K562 (cell line): ENCODE measurements around the gene STARD13. TPM values are rescaled to one million over a fixed set of nuclear protein-coding genes. Genes with fewer than 3 reads are reported as not detected.

Experiments used
- ATAC-seq: fragments of 200-7000 bp; cut with Tn5 transposase; 3 replicates; pipeline ENCODE4 v1.9.1; 2020; ENCODE audit warnings: moderate library complexity
- BruUV-seq: library from RNA; stranded (reverse); fragments of 400-500 nt; replicated peaks from 2 replicates; lab custom pipeline; 2021; lab: Mats Ljungman, UMichigan
- CTCF ChIA-PET: fragments of 300-600 bp; formaldehyde crosslinking; extraction: SDS; loops from one replicate; lab custom pipeline; 2021; ENCODE audit warnings: low intra/inter-chr PET ratio; lab: Yijun Ruan, JAX
- POLR2A ChIA-PET: fragments of 300-600, 350-650 bp; sonication (Branson Sonifier 250); formaldehyde crosslinking; extraction: SDS; loops from one replicate; lab custom pipeline; 2021; ENCODE audit warnings: antibody characterized with exemption, inconsistent platforms; lab: Yijun Ruan, JAX
- DNase-seq, 4 experiments: peaks; one replicate each; pipeline versions ENCODE4 v3.0.0 to v3.0.0-alpha.2; 2011 to 2018; ENCODE audit warnings: low spot score in 3 of 4, mixed read lengths in 3 of 4; ENCODE audit errors: extremely low read depth in 1 of 4
- FAIRE-seq: peaks from 2 replicates; lab custom pipeline; 2011; peaks lifted over from hg19 to GRCh38; lab: Jason Lieb, UNC
- H2AFZ ChIP-seq: 2 replicates; pipeline ENCODE4 v1.6.0; 2011; ENCODE audit warnings: low read depth, low read length, control low read depth, inconsistent platforms
- H3K27ac ChIP-seq: fragments of 200-600 bp; 3 replicates; pipeline ENCODE4 v1.8.0; 2011; ENCODE audit warnings: low read depth, mild to moderate bottlenecking, control low read depth, inconsistent platforms, low read length, moderate library complexity, mixed read lengths; ENCODE audit errors: extremely low read depth
- H3K27me3 ChIP-seq, 2 experiments: fragments of 300-600 bp in 1 of 2; 2 replicates in 1 of 2; 3 replicates in 1 of 2; pipeline versions ENCODE4 v1.6.0 to v1.8.0; 2011; ENCODE audit warnings: inconsistent platforms in 2 of 2, low read length in 2 of 2, mild to moderate bottlenecking in 1 of 2, mixed read lengths in 1 of 2, moderate library complexity in 1 of 2; ENCODE audit not compliant: control insufficient read depth in 2 of 2, insufficient read depth in 2 of 2
- H3K36me3 ChIP-seq: fragments of 300-600 bp; 3 replicates; pipeline ENCODE4 v1.8.0; 2011; ENCODE audit warnings: mild to moderate bottlenecking, low read length, inconsistent platforms; ENCODE audit not compliant: control insufficient read depth, insufficient read depth
- H3K4me1 ChIP-seq, 2 experiments: fragments of 200-600 bp in 1 of 2; replicated peaks in 1 of 2; 2 replicates in 1 of 2; 3 replicates in 1 of 2; pipeline versions ENCODE4 v1.5.1 to v1.8.0; 2011; ENCODE audit warnings: inconsistent platforms in 2 of 2, low read length in 2 of 2, mild to moderate bottlenecking in 1 of 2, mixed read lengths in 1 of 2, moderate library complexity in 1 of 2; ENCODE audit not compliant: control insufficient read depth in 2 of 2, insufficient read depth in 2 of 2
- H3K4me2 ChIP-seq: 2 replicates; pipeline ENCODE4 v1.6.1; 2011; ENCODE audit warnings: low read length, control low read depth, inconsistent platforms, mixed read lengths; ENCODE audit not compliant: insufficient read depth
- H3K4me3 ChIP-seq: fragments of 200-600 bp; sonication (generic), shearing (Covaris generic); 2 replicates; pipeline ENCODE4 v1.5.1; 2016; ENCODE audit warnings: control low read depth, inconsistent platforms
- H3K79me2 ChIP-seq: fragments of 200-600 bp; 3 replicates; pipeline ENCODE4 v1.8.0; 2011; ENCODE audit warnings: low read length, inconsistent platforms; ENCODE audit not compliant: control insufficient read depth, insufficient read depth
- H3K9ac ChIP-seq, 2 experiments: 2 replicates each; pipeline versions ENCODE4 v1.6.0 to v1.6.1; 2011; ENCODE audit warnings: low read depth in 2 of 2, low read length in 2 of 2, control low read depth in 1 of 2, inconsistent platforms in 1 of 2, mild to moderate bottlenecking in 1 of 2, mixed read lengths in 1 of 2; ENCODE audit not compliant: insufficient read depth in 1 of 2
- H3K9me1 ChIP-seq: one replicate; pipeline ENCODE4 v1.6.0; 2011; ENCODE audit warnings: inconsistent platforms, mild to moderate bottlenecking, low read length, moderate library complexity; ENCODE audit not compliant: control insufficient read depth, insufficient read depth
- H3K9me3 ChIP-seq: replicated peaks from 2 replicates; pipeline ENCODE4 v1.5.1; 2011; ENCODE audit warnings: low read depth, low read length, inconsistent platforms; ENCODE audit not compliant: control insufficient read depth, insufficient read depth
- H4K20me1 ChIP-seq: replicated peaks from 2 replicates; pipeline ENCODE4 v1.6.1; 2011; ENCODE audit warnings: low read length, inconsistent platforms, mixed read lengths; ENCODE audit not compliant: control insufficient read depth, insufficient read depth
- HEY1 ChIP-seq: fragments of 250-450 bp; sonication (Bioruptor Pico); IDR thresholded peaks from 2 replicates; pipeline ENCODE4 v1.5.0; 2020; ENCODE audit warnings: mild to moderate bottlenecking, moderate library complexity, borderline replicate concordance
- RB1 ChIP-seq: fragments of 450-650 bp; IDR thresholded peaks from 2 replicates; pipeline ENCODE4 v1.6.1; 2017; ENCODE audit warnings: low read depth, mild to moderate bottlenecking
- SOX6 ChIP-seq: fragments of 450-650 bp; IDR thresholded peaks from 2 replicates; pipeline ENCODE4 v1.6.1; 2014; ENCODE audit warnings: mild to moderate bottlenecking
- TOE1 ChIP-seq, 2 experiments: fragments of 450-650 bp in 1 of 2; sonication (generic) in 1 of 2; formaldehyde crosslinking in 1 of 2; IDR thresholded peaks; 2 replicates each; pipeline versions ENCODE4 v1.7.1 to v1.8.0; 2016 to 2022; ENCODE audit warnings: borderline replicate concordance in 2 of 2, mild to moderate bottlenecking in 2 of 2, antibody characterized with exemption in 1 of 2, inconsistent platforms in 1 of 2, low read depth in 1 of 2, missing genetic modification reagents in 1 of 2, moderate library complexity in 1 of 2
- WGBS: fragments of 100-300 bp; shearing (Covaris generic); methylation state at CpG from one replicate; pipeline ENCODE4 v1.1.6; 2016; ENCODE audit warnings: low coverage, mixed read lengths; ENCODE audit not compliant: insufficient coverage; ENCODE audit errors: missing lambda C conversion rate; 5-methylcytosine and 5-hydroxymethylcytosine counted together
- in situ Hi-C: fragments of 300-500 bp; cut with MboI; formaldehyde crosslinking; loops from 4 replicates; pipeline ENCODE4 v1.15.0; 2018; ENCODE audit warnings: inconsistent platforms, mixed read lengths
- intact Hi-C: fragments of 100-400 bp; cut with micrococcal nuclease; formaldehyde crosslinking; loops from 2 replicates; pipeline ENCODE4 v1.14.2; 2022
- polyA plus RNA-seq, 8 experiments: library from polyadenylated mRNA; depleted of rRNA in 4 of 8; stranded (reverse) in 5 of 8; unstranded in 3 of 8; fragments of >200 nt; fragmentation: Nextera tagmentation in 2 of 8; fragmentation: Illumina TruSeq in 1 of 8; extraction: Ambion mirVana in 2 of 8; extraction: Trizol in 1 of 8; gene quantifications; 2 replicates each; pipeline versions ENCODE4 v1.2.1 to v1.2.3, GENCODE V29; 2011 to 2014; ENCODE audit warnings: inconsistent platforms in 1 of 8, missing spikeins in 1 of 8
- total RNA-seq, 7 experiments: library from RNA; depleted of rRNA in 6 of 7; stranded (reverse); fragments of >200 nt in 6 of 7; fragmentation: Illumina TruSeq in 2 of 7; extraction: Trizol in 2 of 7; gene quantifications; 2 replicates each; pipeline versions ENCODE4 v1.2.1 to v1.2.3, GENCODE V29; 2011 to 2021; ENCODE audit warnings: low replicate concordance in 1 of 7
- TF ChIP-seq, protein P1 (sequence below): IDR thresholded peaks from 2 replicates; pipeline ENCODE4 v1.6.1; 2014; ENCODE audit warnings: antibody characterized with exemption
- TF ChIP-seq, protein P2 (sequence below): IDR thresholded peaks from 2 replicates; pipeline ENCODE4 v1.6.1; 2016; ENCODE audit warnings: missing genetic modification characterization, missing compliant biosample characterization

STARD13 gene
- total and polyA plus RNA-seq, 9 of the 15 experiments (the other 6 are each of a cell fraction or from before 2014, with no cell fraction given): 0.11 TPM; not detected in 8

DNA sequence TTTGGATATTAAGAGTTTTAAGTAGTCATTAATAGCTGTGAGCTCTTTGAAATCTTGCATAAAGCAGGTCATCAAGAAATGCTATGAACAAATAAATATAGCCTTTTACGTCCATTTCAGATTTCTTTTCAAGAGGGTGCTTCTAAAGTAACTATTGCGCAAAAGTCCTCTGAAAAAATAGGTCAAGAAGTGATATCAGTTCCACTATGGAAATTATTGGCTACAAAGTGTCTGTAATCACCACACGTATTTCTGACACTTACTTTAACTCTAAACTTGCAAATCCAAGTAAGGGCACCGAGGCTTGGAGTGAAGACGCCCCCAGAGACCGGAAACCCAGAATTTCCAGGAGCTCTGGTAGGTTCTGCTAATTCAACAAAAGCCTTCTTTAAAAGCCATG, 44.9 kb upstream of the STARD13 start:
- FAIRE-seq: no peak
- Histone ChIP-seq H3K9me3 (no peaks in the 10 kb centered on the region), H3K4me2 (no peak overlapping the region), H3K4me3 (no peak overlapping the region), H3K9me1 (no peaks in the 10 kb centered on the region), H3K27me3 (no peaks in the 10 kb centered on the region), H2AFZ (no peak overlapping the region), H4K20me1 (no peaks in the 10 kb centered on the region), H3K79me2 (no peaks in the 10 kb centered on the region), H3K4me1 (no peaks in the 10 kb centered on the region), H3K27ac (no peak overlapping the region), H3K9ac (no peak overlapping the region), H3K36me3 (no peaks in the 10 kb centered on the region)
- ChIA-PET CTCF (no interaction called here), POLR2A (no interaction called here)
- intact Hi-C loops (no loop called here), in situ Hi-C loops (no loop called here)
- WGBS: 0% methylated on average over 6 of the region's 6 CpGs
- no peak for ATAC-seq
- BruUV-seq: no TSS peak
- TF ChIP-seq SOX6 (no peak), RB1 (no peak), TOE1 (IDR thresholded peaks at IDR 0.05; ENCODE audit: borderline replicate concordance) (no peak), TOE1 (CRISPR knock-in tag; IDR thresholded peaks at IDR 0.05; ENCODE audit: borderline replicate concordance, low read depth) (no peak), HEY1 (CRISPR knock-in tag) (no peak)
- TF ChIP-seq, protein P1, sequence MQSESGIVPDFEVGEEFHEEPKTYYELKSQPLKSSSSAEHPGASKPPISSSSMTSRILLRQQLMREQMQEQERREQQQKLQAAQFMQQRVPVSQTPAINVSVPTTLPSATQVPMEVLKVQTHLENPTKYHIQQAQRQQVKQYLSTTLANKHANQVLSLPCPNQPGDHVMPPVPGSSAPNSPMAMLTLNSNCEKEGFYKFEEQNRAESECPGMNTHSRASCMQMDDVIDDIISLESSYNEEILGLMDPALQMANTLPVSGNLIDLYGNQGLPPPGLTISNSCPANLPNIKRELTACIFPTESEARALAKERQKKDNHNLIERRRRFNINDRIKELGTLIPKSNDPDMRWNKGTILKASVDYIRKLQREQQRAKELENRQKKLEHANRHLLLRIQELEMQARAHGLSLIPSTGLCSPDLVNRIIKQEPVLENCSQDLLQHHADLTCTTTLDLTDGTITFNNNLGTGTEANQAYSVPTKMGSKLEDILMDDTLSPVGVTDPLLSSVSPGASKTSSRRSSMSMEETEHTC: no peak
- TF ChIP-seq, protein P2, sequence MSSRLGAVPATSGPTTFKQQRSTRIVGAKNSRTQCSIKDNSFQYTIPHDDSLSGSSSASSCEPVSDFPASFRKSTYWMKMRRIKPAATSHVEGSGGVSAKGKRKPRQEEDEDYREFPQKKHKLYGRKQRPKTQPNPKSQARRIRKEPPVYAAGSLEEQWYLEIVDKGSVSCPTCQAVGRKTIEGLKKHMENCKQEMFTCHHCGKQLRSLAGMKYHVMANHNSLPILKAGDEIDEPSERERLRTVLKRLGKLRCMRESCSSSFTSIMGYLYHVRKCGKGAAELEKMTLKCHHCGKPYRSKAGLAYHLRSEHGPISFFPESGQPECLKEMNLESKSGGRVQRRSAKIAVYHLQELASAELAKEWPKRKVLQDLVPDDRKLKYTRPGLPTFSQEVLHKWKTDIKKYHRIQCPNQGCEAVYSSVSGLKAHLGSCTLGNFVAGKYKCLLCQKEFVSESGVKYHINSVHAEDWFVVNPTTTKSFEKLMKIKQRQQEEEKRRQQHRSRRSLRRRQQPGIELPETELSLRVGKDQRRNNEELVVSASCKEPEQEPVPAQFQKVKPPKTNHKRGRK (tag): no peak
- DNase-seq: no peak
